WERI-Rb-1 (cell line): ENCODE measurements around the gene SPNS3.
A peak's percentile ranks its signal among the peaks of the same experiment; 100 is the strongest.

Source experiments
- DNase-seq: peaks from one replicate; pipeline ENCODE4 v3.0.0-alpha.2; 2020
- H3K27ac ChIP-seq: fragments of 250-450 bp; sonication (Bioruptor Pico); 2 replicates; pipeline ENCODE4 v1.5.1; 2020; ENCODE audit warnings: mild to moderate bottlenecking, moderate library complexity
- H3K27me3 ChIP-seq: fragments of 250-450 bp; sonication (Bioruptor Pico); 2 replicates; pipeline ENCODE4 v1.5.1; 2021; ENCODE audit warnings: mild to moderate bottlenecking, low read depth, moderate library complexity; ENCODE audit not compliant: insufficient read depth, severe bottlenecking
- H3K36me3 ChIP-seq: fragments of 250-450 bp; sonication (Bioruptor Pico); 2 replicates; pipeline ENCODE4 v1.5.1; 2020; ENCODE audit warnings: mild to moderate bottlenecking, moderate library complexity
- H3K4me3 ChIP-seq: 2 replicates; pipeline ENCODE4 v1.5.1; 2011; ENCODE audit warnings: low read depth, mild to moderate bottlenecking, control low read depth, low read length
- H3K9me3 ChIP-seq: fragments of 250-450 bp; sonication (Bioruptor Pico); 2 replicates; pipeline ENCODE4 v1.5.1; 2021; ENCODE audit warnings: mild to moderate bottlenecking, moderate library complexity; ENCODE audit not compliant: severe bottlenecking
- TF ChIP-seq, protein P1 (sequence below): IDR thresholded peaks from 2 replicates; pipeline ENCODE4 v1.5.1; 2011; ENCODE audit warnings: low read depth, mild to moderate bottlenecking, control low read depth, inconsistent platforms, low read length

SPNS3 gene

DNA sequence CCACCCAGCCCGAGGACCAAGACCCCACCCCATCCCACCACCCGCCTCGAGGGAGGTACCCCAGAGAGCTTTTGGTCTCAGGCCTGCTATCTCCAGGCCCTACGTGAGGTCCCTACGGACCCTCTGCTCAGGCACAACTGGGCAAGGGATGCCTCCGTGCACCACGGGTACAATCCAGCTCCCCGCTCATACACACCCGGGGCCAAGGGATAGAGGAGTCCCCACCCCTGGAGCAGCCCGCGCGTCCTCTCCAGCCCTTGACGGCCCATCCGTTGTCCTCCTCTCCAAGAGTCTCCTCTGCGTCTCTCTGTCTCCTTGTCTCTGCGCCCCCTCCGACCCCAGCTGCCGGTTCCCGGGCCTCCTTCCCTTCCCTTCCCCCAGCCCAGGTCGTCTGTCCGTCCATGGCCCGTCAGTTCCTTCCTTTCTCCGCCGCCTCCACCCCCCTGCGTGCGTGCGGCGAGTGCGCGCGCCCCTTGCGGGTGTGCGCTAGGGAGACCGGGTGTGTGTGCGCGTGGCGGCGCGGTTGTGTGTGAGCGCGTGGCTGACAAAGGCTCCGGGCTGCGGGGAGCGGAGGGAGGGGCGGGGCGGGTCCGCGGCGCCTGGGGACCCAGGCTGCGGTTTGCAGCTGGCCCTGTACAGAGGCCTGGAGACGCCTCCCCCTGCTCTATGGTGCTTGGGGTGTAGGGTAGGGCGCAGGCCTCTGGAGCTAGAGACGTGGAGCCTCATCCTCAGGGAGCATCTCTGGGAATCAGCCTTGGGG is 65.9 kb downstream of the SPNS3 start:
- no peaks in the 10 kb centered on the region for H3K9me3 ChIP-seq
- H3K27ac ChIP-seq, result no peak overlapping the region
- no peaks in the 10 kb centered on the region for H3K36me3 ChIP-seq
- peak overlapping the region; percentile 67 for H3K4me3 ChIP-seq
- TF ChIP-seq, protein P1, sequence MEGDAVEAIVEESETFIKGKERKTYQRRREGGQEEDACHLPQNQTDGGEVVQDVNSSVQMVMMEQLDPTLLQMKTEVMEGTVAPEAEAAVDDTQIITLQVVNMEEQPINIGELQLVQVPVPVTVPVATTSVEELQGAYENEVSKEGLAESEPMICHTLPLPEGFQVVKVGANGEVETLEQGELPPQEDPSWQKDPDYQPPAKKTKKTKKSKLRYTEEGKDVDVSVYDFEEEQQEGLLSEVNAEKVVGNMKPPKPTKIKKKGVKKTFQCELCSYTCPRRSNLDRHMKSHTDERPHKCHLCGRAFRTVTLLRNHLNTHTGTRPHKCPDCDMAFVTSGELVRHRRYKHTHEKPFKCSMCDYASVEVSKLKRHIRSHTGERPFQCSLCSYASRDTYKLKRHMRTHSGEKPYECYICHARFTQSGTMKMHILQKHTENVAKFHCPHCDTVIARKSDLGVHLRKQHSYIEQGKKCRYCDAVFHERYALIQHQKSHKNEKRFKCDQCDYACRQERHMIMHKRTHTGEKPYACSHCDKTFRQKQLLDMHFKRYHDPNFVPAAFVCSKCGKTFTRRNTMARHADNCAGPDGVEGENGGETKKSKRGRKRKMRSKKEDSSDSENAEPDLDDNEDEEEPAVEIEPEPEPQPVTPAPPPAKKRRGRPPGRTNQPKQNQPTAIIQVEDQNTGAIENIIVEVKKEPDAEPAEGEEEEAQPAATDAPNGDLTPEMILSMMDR, result no peak
- no peaks in the 10 kb centered on the region for H3K27me3 ChIP-seq
- DNase-seq, result peak; percentile 42

DNA sequence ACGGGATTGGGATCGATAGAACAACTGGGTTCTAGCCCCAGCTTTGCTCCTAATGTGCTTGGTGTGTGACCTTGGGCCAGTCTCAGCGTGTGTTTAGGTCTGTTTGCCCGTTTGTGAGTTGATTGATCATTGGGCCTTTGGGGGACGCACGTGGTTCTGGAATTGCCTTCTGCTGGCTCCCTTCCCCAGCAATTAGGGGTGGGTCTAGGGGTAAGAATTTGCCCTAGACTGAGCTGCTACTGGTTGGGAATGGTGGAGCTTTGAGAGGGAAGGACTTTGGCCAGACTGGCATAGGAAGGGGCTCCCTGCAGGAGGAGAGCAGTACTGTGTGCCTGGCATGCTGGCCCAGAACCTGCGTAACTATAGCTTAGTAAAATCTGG is 66.4 kb downstream of the SPNS3 start:
- DNase-seq, result no peak
- Histone ChIP-seq H3K36me3 (no peaks in the 10 kb centered on the region), H3K27me3 (no peaks in the 10 kb centered on the region)

DNA sequence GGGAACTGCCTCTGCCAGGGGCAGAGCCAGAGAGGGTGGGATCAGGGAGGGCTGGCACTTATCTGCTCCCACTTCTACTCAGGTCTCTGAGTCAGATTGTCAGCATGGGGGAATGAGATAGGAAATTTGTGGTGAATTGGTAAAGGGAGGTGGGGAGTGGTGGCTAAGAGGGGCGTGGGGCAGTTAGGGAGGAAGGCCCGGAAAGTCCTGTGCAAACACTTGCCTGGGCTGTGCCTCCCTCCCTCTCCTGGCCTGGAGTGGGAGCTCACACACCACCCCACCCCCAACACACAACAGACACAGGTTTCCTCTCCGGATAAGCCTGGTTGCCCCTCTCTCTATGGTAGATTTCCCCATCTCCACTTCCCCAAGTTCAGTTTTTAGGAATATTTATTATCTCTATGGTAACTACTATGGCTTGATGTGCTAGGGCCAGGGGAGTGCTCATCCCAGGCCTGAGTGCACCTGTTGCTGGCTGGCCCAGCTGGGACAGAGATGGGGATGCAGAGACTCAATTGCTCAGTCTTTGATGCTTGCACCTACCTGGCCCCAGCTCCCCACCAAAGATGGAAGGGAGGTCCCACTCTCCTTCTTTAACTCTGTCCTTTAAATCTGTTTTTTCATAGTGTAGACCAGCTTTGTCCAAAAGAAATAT is 67.7 kb downstream of the SPNS3 start:
- Histone ChIP-seq H3K36me3 (no peaks in the 10 kb centered on the region), H3K27me3 (no peaks in the 10 kb centered on the region), H3K4me3 (no peak overlapping the region), H3K9me3 (no peaks in the 10 kb centered on the region), H3K27ac (no peak overlapping the region)
- TF ChIP-seq, protein P1, result no peak
- no peak for DNase-seq

More for the DNA sequence above, 66.4 kb downstream of the SPNS3 start:
- Histone ChIP-seq H3K4me3 (peak overlapping the region; percentile 67), H3K9me3 (no peaks in the 10 kb centered on the region), H3K27ac (no peak overlapping the region)
- TF ChIP-seq, protein P1, result no peak

DNA sequence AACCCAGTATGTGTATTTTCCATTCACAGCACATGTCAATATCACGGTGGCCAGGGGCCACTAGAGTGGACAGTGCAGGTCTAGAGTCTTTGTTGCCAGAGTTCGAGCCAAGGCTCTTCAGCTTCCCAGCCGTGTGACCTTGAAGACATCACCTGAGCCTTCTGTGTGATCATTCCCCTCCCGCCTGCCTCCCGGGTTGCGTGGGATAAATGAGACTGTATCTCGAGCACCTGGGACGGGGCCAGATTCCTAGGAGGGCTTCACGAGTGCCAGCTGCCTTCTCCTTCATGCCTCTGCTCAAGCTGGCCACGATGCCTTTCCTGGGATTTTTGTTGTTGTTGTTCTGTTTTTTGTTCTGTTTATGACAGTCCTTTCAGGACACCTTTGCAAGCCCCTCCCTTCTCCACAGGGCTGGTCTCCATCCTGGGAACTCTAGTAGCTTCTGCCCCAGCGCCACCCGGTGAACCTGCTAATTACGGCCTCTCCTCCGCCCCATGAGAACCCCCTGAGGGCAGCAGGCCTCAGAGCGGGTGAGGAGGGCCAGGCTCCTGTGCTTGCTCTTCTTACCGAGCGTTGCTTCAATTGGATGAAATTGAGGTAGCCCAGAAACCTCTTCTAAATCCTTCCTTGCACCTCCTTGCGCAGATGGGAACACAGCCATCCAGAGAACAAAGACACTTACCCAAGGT is 68.9 kb downstream of the SPNS3 start:
- Histone ChIP-seq H3K27ac (no peak overlapping the region), H3K27me3 (no peaks in the 10 kb centered on the region), H3K36me3 (no peaks in the 10 kb centered on the region)

GRCh38 chr17:4503283-4504025 is 69.7 kb downstream of the SPNS3 start:
- DNase-seq, result no peak
- no peaks in the 10 kb centered on the region for H3K9me3 ChIP-seq
- no peak overlapping the region for H3K27ac ChIP-seq
- H3K4me3 ChIP-seq, result no peak overlapping the region
- no peaks in the 10 kb centered on the region for H3K36me3 ChIP-seq
- H3K27me3 ChIP-seq, result no peaks in the 10 kb centered on the region
- TF ChIP-seq, protein P1, result no peak

More for the DNA sequence above, 68.9 kb downstream of the SPNS3 start:
- TF ChIP-seq, protein P1, result no peak
- no peaks in the 10 kb centered on the region for H3K9me3 ChIP-seq
- DNase-seq, result no peak
- no peak overlapping the region for H3K4me3 ChIP-seq
